ENCODE results near the gene ARAP2.

The ARAP2 gene

GRCh38 chr4:36168127-36168878 lies 76.0 kb downstream of the ARAP2 start:
- FAIRE-seq (no peak), DNase-seq (ENCODE audit: insufficient read length) (no peak)
- TF ChIP-seq TAF1 (IDR thresholded peaks at IDR 0.05; ENCODE audit: borderline replicate concordance, low read depth, low read length) (no peak), POLR2A (IDR thresholded peaks at IDR 0.05; ENCODE audit: low read depth, low read length) (no peak), POLR2AphosphoS5 (IDR thresholded peaks at IDR 0.05; ENCODE audit: low read depth, low read length) (no peak)

DNA sequence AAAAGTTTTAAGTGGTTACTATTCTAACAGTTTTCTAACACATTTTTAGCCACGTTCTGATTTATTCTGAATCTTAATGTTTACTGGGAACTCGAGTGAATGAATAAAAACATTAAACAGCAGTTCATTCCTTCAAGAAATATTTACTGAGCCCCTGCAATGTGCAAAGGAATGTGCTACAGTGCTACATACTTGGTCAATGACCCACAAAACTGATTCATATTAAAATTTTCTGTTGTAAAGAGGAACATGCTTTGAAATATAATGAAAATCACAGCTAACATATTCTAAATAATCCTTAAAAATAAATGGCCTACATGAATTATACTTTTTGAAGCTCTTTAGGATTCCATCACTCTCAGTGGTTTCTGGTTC lies 78.7 kb downstream of the ARAP2 start:
- DNase-seq (ENCODE audit: insufficient read length) (no peak), FAIRE-seq (no peak)
- no peak for TF ChIP-seq POLR2A (IDR thresholded peaks at IDR 0.05; ENCODE audit: low read depth, low read length)
- TF ChIP-seq TAF1 (IDR thresholded peaks at IDR 0.05; ENCODE audit: borderline replicate concordance, low read depth, low read length), result no peak
- TF ChIP-seq POLR2AphosphoS5 (IDR thresholded peaks at IDR 0.05; ENCODE audit: low read depth, low read length), result no peak

GRCh38 chr4:36164900-36165630 lies 79.2 kb downstream of the ARAP2 start:
- TF ChIP-seq POLR2AphosphoS5 (IDR thresholded peaks at IDR 0.05; ENCODE audit: low read depth, low read length) (no peak), POLR2A (IDR thresholded peaks at IDR 0.05; ENCODE audit: low read depth, low read length) (no peak), TAF1 (IDR thresholded peaks at IDR 0.05; ENCODE audit: borderline replicate concordance, low read depth, low read length) (no peak)
- peak; percentile 14 for FAIRE-seq
- DNase-seq (ENCODE audit: insufficient read length), result no peak

DNA sequence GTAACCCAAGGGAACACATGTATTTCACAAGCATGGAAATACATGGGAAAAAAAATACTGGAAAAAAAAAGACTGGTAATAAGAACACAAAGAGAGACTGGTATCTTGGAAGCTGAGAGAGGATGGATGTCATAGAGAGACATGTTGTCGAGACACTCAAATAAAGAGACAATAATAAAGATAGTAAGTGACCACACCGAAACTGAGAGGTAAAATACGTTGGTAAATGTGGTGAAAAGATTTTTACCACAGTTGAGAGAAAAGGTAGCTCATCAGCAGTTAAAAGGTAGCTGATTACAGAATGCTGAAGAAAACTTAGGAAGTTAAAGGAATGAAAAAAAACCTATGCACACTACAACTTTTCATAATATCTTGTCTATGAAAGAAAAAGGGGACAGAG lies 81.1 kb downstream of the ARAP2 start:
- no peak for TF ChIP-seq POLR2AphosphoS5 (IDR thresholded peaks at IDR 0.05; ENCODE audit: low read depth, low read length)
- TF ChIP-seq POLR2A (IDR thresholded peaks at IDR 0.05; ENCODE audit: low read depth, low read length), result no peak
- TF ChIP-seq TAF1 (IDR thresholded peaks at IDR 0.05; ENCODE audit: borderline replicate concordance, low read depth, low read length), result no peak
- FAIRE-seq (no peak), DNase-seq (ENCODE audit: insufficient read length) (no peak)

DNA sequence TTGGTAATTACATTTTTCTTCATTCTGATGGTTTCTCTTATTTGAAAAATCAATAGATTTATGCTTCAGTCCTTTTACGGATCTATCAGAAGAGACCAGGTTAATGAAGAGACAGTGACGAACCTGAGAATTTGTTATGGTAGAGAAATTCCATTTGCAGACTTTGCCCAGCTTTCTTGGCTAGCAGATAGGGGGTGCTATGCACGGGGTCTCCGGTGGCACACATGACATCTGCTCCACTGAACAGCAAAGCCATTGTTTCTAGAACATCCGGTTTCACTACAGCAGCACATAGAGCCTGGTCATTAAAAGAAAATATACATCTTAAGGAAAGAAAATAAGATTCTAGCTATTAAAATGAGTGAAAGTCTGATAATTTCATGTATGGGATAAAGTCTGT lies 85.1 kb downstream of the ARAP2 start:
- no peak for DNase-seq (ENCODE audit: insufficient read length)
- no peak for FAIRE-seq
- TF ChIP-seq TAF1 (IDR thresholded peaks at IDR 0.05; ENCODE audit: borderline replicate concordance, low read depth, low read length) (no peak), POLR2A (IDR thresholded peaks at IDR 0.05; ENCODE audit: low read depth, low read length) (no peak)

- no peak for TF ChIP-seq POLR2A (IDR thresholded peaks at IDR 0.05; ENCODE audit: low read depth, low read length)
- no peak for TF ChIP-seq TAF1 (IDR thresholded peaks at IDR 0.05; ENCODE audit: borderline replicate concordance, low read depth, low read length)
- no peak for TF ChIP-seq POLR2AphosphoS5 (IDR thresholded peaks at IDR 0.05; ENCODE audit: low read depth, low read length)
- no peak for FAIRE-seq
- no peak for DNase-seq (ENCODE audit: insufficient read length)
Observed at GRCh38 chr4:36152735-36153134, 91.6 kb downstream of the ARAP2 start.

DNA sequence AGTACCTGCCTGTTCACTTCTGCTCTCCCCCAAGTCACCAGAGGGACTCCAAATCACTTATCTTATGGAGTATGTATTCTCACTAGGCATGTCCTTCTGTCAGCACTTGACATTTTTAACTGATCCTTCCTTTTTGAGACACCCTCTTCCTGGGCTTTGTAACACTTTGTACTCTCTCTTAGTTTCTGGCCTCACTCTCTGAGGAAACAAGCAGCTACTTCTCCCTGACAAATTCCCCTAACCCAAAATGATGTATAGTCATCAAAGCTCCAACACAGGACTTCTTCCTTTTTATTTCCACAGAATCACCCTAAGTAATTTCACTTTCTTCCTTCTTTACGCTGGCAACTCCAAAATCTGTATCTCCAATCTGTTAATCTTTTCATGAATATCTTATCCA lies 101.8 kb downstream of the ARAP2 start:
- DNase-seq (ENCODE audit: insufficient read length) (no peak), FAIRE-seq (no peak)
- no peak for TF ChIP-seq POLR2AphosphoS5 (IDR thresholded peaks at IDR 0.05; ENCODE audit: low read depth, low read length)
- no peak for TF ChIP-seq TAF1 (IDR thresholded peaks at IDR 0.05; ENCODE audit: borderline replicate concordance, low read depth, low read length)
- TF ChIP-seq POLR2A (IDR thresholded peaks at IDR 0.05; ENCODE audit: low read depth, low read length), result no peak

DNA sequence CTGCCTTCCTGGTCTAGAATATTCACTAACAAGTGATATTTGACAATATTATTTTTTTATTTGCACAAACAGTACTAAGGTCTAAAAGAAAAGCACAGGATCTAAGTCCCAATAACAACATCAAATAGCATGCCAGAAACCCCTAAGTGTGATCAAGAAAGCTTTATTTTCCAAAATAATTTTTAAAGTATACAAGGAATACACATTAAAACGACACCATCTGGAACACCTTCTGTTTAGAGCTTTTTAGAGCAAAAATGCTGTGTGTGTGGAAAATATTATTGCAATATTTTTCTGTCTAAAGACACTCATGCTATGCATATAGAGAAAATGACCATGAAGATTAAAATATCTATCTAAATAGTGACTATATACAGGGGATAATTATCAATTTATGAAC lies 103.1 kb downstream of the ARAP2 start:
- FAIRE-seq, result no peak
- TF ChIP-seq POLR2AphosphoS5 (IDR thresholded peaks at IDR 0.05; ENCODE audit: low read depth, low read length), result no peak
- TF ChIP-seq POLR2A (IDR thresholded peaks at IDR 0.05; ENCODE audit: low read depth, low read length), result no peak
- TF ChIP-seq TAF1 (IDR thresholded peaks at IDR 0.05; ENCODE audit: borderline replicate concordance, low read depth, low read length), result no peak
- DNase-seq (ENCODE audit: insufficient read length), result no peak

- no peak for FAIRE-seq
- DNase-seq (ENCODE audit: insufficient read length), result no peak
- TF ChIP-seq POLR2A (IDR thresholded peaks at IDR 0.05; ENCODE audit: low read depth, low read length) (no peak), TAF1 (IDR thresholded peaks at IDR 0.05; ENCODE audit: borderline replicate concordance, low read depth, low read length) (no peak), POLR2AphosphoS5 (IDR thresholded peaks at IDR 0.05; ENCODE audit: low read depth, low read length) (no peak)
Observed at GRCh38 chr4:36140421-36140820, 103.9 kb downstream of the ARAP2 start.

GRCh38 chr4:36138220-36138619 lies 106.1 kb downstream of the ARAP2 start:
- DNase-seq (ENCODE audit: insufficient read length) (no peak), FAIRE-seq (no peak)
- TF ChIP-seq POLR2A (IDR thresholded peaks at IDR 0.05; ENCODE audit: low read depth, low read length), result no peak
- no peak for TF ChIP-seq TAF1 (IDR thresholded peaks at IDR 0.05; ENCODE audit: borderline replicate concordance, low read depth, low read length)
- no peak for TF ChIP-seq POLR2AphosphoS5 (IDR thresholded peaks at IDR 0.05; ENCODE audit: low read depth, low read length)

- TF ChIP-seq POLR2AphosphoS5 (IDR thresholded peaks at IDR 0.05; ENCODE audit: low read depth, low read length), result no peak
- TF ChIP-seq POLR2A (IDR thresholded peaks at IDR 0.05; ENCODE audit: low read depth, low read length), result no peak
- no peak for TF ChIP-seq TAF1 (IDR thresholded peaks at IDR 0.05; ENCODE audit: borderline replicate concordance, low read depth, low read length)
- FAIRE-seq (no peak), DNase-seq (ENCODE audit: insufficient read length) (no peak)
Observed at GRCh38 chr4:36137336-36137735, 107.0 kb downstream of the ARAP2 start.

DNA sequence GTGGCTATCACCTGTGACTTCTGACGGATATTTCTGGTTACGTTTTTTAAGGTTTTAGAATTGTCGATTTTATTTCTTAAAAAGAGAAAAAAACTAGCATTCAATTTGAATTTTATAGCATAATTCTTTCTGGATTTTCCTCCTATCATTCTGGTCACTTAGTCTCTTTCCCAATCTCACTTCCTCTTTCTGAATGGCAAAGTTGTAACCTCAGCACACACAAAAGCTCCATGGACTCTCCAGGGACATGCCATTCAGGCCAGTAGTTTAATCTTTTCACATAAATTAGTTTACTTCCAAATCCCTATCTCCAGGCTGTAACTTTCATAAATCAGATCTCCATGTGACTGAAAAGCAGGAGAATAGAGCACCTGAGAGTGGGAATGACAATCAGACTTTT lies 110.7 kb downstream of the ARAP2 start:
- FAIRE-seq (no peak), DNase-seq (ENCODE audit: insufficient read length) (no peak)
- TF ChIP-seq POLR2A (IDR thresholded peaks at IDR 0.05; ENCODE audit: low read depth, low read length) (no peak), TAF1 (IDR thresholded peaks at IDR 0.05; ENCODE audit: borderline replicate concordance, low read depth, low read length) (no peak), POLR2AphosphoS5 (IDR thresholded peaks at IDR 0.05; ENCODE audit: low read depth, low read length) (no peak)
